Muscle of arm (tissue), 12 donors: ENCODE data around the gene LIAS. TPM values are rescaled to one million over a fixed set of nuclear protein-coding genes. Genes with fewer than 3 reads are reported as not detected.
A peak's percentile ranks its signal among the peaks of the same experiment; 100 is the strongest.
"Not testable (repeated sequence)": the region's sequence is repeated elsewhere in the genome, so short reads cannot be mapped to it uniquely, and the experiment has no call there.

ENCODE experiments used
- DNase-seq: peaks from one replicate; pipeline ENCODE4 v3.0.0-alpha.2; 2013
- polyA plus RNA-seq, 12 donors: library from polyadenylated mRNA; unstranded; fragments of 120-200 nt; gene quantifications; one replicate each; pipeline ENCODE4 v1.2.1, GENCODE V29; 2013; ENCODE audit not compliant: insufficient read length in 12 of 12

LIAS gene
- polyA plus RNA-seq, 12 donors: 21.5 to 41.6 (median 29.6) TPM; not detected in 1

GRCh38 chr4:39451423-39452023 lies 7.3 kb upstream of the LIAS start:
- DNase-seq: no peak

DNA sequence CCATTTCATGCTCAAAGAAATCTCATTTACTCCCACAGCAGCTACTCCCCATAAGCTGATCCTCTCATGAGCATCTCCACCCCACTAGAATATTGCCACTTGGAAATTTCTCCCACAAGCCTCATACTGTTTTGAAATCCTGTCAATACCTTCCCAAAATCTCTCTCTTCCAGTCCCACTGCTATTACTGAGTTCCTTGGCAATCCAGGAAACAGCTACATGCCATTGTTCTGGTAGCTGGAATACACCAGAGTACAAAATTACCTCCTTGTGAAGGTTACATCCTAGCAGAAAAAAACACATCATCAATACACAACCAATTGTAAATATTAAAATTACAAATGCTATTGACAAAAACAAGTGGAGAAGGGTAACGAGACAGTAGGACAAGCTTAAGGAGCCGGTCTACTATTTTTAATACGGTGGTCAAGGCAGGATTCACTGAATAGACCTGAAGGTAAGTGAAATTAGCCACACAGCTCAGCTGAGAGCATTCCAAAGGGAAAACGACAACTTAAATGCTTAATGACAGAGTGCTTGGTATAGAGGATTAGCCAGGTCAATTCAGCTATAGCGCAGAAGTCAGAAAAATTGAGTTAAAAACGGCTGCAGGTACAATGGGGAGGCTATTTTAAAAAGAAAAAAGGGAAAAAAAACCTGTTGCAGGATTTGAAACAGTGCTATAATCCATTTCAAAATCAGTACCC lies 6.5 kb upstream of the LIAS start:
- no peak for DNase-seq

GRCh38 chr4:39452860-39453587 lies 5.8 kb upstream of the LIAS start:
- DNase-seq: no peak

DNA sequence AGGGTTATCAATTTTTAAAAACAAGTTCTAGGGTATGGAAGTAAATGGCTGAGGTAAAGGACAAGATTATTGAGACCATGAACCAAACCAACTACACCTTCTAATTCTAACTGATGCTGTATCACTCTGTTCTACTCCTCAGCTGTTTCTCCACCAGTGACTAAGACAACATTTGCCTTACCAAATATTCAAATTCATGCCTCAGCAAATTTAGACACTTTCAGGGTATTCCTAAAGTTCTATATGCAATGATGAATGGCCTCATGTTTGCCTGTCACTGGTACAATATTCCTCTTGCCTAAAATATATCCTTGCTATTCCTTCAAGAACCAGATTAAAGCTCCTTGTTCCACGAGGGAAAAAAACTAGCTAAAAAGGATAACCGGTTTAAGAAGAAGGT lies 5.1 kb upstream of the LIAS start:
- DNase-seq: no peak

GRCh38 chr4:39455486-39455885 lies 3.4 kb upstream of the LIAS start:
- DNase-seq: no peak

DNA sequence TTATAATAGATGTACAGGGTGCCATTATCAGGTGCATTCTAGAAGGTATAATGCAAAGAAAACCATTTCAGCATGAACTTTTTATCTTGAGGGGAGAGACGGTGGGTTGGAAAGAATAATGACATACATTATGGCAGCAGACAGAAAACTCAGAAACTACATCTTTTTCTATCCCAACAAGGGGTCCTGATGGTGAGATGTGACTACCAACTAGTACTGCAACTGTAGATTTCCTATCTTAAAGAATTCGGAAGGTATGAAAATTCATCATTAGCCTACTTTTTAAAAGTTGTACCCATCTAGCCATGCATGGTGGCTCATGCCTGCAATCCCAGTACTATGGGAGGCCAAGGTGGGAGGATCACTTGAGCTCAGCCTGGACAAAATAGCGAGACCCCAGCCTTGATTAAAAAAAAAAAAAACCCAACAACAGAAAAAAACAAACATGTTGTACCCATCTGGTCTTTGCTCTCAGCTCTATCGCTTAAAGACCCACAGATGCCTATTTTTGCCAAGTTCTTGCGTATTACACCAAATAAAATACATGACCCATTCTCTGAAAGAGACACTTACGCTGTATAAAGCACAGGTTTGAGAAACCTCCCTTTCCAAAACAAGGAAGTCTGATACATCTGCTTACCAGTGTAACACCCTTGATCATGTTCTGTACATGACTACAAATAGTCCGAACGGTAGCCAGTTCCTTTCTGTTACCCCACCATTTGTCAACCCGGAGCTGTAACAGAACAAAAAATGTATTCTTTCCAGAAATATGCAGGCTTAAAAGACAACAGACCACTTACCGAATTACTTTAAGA lies 1.7 kb upstream of the LIAS start:
- DNase-seq: no peak

GRCh38 chr4:39458161-39458504 lies 723 bp upstream of the LIAS start:
- DNase-seq: not testable (repeated sequence)

DNA sequence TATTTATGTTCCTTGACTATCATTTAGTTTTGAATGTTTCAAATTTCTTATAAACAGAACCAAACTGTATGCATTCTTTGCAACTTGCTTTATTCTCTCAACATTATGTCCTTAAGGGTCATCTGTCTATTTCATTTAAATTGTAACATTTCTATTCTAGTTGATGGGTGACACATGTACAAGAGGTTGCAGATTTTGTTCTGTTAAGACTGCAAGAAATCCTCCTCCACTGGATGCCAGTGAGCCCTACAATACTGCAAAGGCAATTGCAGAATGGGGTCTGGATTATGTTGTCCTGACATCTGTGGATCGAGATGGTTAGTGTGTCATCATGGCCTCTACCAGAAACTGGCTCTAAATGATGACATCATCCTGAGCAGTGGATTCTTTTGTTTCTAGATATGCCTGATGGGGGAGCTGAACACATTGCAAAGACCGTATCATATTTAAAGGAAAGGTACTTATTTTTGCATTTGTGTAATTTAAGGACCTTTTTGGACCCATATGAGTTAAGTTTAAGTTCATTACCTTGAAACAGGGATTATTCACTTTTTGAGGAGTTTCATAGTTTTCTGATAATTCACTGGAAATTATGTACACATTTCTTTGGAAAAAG lies 6.1 kb downstream of the LIAS start:
- DNase-seq: no peak

GRCh38 chr4:39466747-39467146 lies 7.9 kb downstream of the LIAS start:
- no peak for DNase-seq

- no peak for DNase-seq
These were observed 8.6 kb downstream of the LIAS start for GRCh38 chr4:39467464-39467863.

GRCh38 chr4:39469429-39470077 lies 10.7 kb downstream of the LIAS start:
- peak; percentile 53 for DNase-seq

DNA sequence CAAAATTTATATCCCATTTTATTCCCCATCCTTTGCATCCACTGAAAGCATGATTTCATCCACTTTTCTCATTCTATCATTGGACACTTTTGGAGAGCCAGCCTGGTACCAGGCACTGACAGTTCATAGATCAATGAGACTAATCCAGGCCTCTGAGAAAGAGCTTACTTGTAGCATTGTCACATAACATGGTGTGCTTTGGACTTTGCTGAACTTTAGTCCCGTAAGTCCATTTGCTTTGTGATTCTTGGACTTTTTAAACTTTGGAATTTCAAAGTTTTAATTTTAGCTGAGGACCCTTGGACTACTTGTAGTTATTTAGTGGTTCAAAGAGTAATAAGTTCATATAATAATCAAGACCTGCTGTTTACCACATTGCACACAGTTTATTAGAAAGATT lies 11.5 kb downstream of the LIAS start:
- no peak for DNase-seq

GRCh38 chr4:39472396-39472795 lies 13.5 kb downstream of the LIAS start:
- DNase-seq: no peak

DNA sequence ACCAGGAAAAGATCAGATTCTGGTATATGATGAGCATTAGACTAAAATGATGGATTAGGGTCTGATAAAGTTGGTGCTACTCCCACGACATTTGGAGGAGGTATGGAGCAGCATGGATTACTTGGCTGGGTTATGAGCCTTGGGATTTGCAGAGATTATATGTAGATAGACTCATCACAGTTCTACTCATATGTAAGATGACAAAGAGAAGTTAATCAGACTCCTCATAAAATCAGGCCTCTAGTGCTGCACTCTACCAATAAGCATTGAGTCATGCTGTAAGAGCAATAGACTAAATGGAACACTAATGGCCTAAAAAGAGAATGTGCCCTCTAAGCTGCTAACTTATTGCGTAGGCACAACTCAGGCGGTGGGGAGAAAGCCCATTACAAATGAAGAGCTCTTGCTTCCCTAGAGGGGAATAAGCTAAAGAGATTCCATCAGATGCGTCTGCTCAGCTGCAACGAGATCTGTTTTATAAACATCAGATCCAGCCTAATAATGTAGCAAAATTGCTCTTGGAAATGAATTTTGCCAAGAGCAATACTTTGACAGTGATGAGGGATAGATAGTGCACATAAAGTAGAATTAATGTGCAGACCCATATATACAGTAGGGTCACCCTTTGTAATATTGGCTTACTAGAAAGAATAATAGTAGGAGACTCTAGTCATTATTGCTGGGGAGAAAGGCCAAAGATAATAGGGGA lies 17.5 kb downstream of the LIAS start:
- no peak for DNase-seq

DNA sequence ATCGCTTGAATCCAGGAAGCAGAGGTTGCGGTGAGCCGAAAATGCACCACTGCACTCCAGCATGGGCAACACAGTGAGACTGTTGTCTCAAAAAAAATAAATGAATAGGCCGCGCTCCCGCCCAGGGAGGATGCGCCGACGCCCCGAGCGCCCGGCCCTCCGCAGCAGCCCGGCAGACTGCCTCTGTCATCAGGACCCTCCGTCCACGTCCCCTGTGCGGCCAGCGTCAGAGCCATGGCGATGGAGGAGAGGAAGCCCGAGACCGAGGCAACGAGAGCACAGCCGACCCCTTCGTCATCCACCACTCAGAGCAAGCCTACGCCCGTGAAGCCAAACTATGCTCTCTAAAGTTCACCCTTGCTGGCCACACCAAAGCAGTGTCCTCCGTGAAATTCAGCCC lies 21.4 kb downstream of the LIAS start:
- DNase-seq: no peak

GRCh38 chr4:39480902-39481695 lies 22.2 kb downstream of the LIAS start:
- DNase-seq: no peak

DNA sequence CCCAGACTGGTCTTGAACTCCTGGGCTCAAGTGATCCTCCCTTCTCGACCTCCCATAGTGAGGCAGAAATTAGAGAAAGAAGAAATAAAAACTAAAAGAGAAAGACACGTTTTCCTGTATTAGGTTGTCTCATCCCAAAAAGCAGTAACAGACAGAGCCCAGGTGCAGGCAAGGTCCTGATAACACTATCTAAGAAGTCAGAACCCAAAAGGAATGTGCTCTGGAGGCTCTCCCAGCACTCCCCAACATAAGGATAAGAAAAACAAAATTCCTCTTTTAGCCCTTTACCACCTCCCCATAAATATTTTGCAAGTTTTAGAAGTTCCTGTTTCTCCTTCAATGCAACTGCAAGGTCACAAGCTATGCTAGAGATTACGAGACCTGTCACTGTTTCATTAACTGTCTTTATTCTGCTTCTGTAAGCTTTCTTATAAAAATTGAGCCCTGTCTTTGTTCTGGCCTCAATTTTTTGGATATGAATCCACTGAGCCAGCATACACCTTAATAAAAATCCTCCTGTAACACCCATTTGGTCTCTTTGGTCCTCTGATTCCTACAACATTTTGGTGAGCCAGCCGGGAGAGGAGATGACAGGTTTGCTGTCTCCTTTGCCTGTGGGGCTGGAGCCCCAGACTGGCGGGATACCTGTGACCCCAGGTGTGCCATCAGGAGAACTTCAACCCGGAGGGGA lies 25.9 kb downstream of the LIAS start:
- no peak for DNase-seq

- no peak for DNase-seq
These were observed 27.5 kb downstream of the LIAS start for GRCh38 chr4:39486221-39486804.

GRCh38 chr4:39490322-39490721 lies 31.5 kb downstream of the LIAS start:
- no peak for DNase-seq
